CD4-positive, alpha-beta T cell treated with Interleukin-12 subunit alpha and Interleukin-12 subunit beta, for 1 hour (primary cell): ENCODE results near the gene ANKS3.

Experiments used
- DNase-seq: peaks from one replicate; pipeline ENCODE4 v3.0.0-alpha.2; 2020

The ANKS3 gene

GRCh38 chr16:4683255-4684057 is 50.6 kb downstream of the ANKS3 start:
- no peak for DNase-seq

GRCh38 chr16:4682616-4683254 is 51.3 kb downstream of the ANKS3 start:
- DNase-seq = peak; percentile 34

DNA sequence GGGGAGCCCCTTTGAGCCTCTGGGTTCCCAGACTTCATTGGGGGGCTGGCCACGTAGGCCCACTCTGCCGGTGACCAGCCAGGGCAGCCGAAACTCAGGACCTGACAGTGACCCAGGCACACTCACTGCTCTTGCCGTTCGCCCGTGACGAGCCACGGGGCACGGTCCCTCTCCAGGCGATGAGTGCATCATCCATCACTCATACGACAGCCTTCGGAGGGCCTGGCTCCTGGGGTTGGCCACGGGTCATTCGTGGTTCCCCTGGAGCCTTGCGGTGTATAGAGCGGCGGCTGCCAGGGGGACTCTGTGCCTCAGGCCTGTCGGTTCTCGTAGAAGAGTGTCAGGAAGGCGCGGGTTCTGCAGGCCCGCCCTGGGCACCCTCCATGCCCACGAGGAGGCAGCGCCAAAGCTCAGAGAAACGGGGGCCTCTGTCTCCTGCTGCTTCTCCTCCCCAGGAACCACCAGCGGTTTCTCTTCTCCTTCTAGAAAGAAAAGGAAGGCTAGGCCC is 51.9 kb downstream of the ANKS3 start:
- no peak for DNase-seq

DNA sequence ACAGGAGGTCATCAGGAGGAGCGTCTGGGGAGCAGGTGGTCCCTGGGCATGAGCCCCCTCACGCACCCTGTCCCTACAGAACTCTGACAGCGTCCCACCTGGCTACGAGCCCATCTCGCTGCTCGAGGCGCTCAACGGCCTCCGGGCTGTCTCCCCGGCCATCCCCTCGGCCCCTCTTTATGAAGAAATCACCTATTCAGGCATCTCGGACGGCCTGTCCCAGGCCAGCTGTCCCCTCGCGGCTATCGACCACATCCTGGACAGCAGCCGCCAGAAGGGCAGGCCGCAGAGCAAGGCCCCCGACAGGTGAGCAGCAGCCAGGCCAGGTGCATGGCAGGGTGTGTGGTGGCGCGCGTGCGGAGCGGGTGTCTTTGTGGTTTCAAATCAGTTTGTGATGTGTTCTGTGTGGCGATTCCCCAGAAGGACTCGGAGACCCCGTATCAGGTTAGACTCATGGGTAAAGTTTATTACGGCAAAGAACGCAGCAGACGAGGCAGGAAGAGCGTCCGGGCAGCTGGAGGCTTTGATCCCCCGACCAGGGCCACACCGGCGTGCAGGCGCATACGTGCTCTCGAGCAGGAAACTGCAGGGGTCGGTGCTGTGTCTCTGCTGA is 52.5 kb downstream of the ANKS3 start:
- DNase-seq = no peak

- DNase-seq = no peak
Observed at GRCh38 chr16:4680673-4681470, 53.2 kb downstream of the ANKS3 start.

DNA sequence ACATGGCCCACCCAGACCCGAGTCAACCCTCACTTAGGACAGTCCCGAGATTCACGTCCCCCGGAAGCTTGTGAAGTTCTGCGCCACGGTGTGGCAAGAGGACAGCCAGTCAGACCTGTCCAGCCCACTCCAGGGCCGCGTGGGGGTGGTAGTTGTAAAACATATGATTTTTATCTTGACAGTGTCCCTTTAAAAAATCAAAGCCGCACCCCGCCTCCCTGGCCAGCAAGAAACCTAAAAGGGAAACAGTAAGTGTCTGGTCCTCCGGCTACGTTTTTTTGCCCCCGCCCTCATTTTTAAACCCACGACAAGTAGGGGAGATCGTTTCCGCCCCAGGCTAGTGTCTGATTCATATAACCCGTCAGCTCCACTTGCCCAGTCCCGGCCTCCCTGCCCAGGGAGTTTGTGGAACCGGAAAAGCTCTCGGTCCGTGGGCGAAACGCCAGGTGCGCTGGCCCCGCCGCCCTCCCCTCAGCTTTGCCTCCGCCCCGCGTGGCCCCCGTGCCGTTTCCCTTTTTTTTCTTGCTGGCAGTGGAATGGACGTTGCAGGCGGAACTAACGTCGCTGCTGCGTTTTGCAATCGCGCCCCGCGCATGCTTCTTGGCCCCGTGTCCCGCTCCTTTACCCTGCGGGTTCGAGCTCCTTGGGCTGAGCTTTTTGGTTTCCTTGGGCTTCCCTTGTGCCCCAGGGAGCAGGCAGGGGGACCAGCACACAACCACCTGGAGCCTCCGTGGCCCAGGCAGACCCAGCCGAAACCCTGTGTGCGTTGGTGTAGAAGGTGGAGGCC is 54.0 kb downstream of the ANKS3 start:
- DNase-seq = no peak

- no peak for DNase-seq
Observed at GRCh38 chr16:4679156-4679849, 54.8 kb downstream of the ANKS3 start.

- DNase-seq = no peak
Observed at GRCh38 chr16:4678596-4678995, 55.5 kb downstream of the ANKS3 start.

- DNase-seq = no peak
Observed at GRCh38 chr16:4677994-4678393, 56.1 kb downstream of the ANKS3 start.

DNA sequence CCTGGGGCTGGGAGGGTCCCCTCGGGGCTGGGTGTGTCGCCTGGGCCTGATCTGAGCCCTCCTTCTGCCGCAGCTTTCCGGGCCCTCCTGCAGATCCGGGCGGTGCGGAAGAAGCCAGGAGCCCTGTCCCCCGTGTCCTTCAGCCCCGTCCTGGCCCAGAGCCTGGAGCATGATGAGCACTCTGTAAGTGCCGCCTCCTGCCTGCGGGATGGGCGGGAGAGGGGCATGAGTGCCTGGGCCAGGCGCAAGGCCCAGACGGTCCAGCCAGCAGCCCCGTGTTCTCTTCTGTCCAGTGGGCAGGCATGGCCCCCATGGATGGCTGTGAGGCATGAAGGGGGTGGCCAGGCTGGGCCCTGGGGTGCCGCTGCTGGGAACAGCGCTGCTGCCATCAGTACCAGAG is 56.7 kb downstream of the ANKS3 start:
- DNase-seq = no peak

DNA sequence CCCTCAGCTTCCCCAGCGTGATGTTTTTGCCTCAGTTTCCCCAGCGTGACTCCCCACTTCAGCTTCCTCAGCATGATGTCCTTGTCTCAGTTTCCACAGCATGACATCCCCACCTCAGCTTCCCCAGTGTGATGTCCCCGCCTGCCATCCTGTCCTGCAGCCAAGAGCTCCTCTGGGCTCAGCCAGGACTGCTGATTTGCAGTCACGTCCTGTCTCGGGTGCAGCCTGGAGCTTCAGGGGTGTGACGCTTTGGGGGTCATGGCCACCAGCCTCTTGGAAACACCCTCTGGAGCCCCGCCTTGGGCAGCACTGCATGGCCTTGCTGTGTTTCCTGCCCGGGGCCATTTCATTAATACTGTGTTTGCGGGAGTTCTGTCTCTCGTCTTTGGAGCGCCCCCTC is 57.2 kb downstream of the ANKS3 start:
- no peak for DNase-seq

- peak; percentile 74 for DNase-seq
Observed at GRCh38 chr16:4675864-4676786, 57.9 kb downstream of the ANKS3 start.

- DNase-seq = no peak
Observed at GRCh38 chr16:4674926-4675530, 59.0 kb downstream of the ANKS3 start.

DNA sequence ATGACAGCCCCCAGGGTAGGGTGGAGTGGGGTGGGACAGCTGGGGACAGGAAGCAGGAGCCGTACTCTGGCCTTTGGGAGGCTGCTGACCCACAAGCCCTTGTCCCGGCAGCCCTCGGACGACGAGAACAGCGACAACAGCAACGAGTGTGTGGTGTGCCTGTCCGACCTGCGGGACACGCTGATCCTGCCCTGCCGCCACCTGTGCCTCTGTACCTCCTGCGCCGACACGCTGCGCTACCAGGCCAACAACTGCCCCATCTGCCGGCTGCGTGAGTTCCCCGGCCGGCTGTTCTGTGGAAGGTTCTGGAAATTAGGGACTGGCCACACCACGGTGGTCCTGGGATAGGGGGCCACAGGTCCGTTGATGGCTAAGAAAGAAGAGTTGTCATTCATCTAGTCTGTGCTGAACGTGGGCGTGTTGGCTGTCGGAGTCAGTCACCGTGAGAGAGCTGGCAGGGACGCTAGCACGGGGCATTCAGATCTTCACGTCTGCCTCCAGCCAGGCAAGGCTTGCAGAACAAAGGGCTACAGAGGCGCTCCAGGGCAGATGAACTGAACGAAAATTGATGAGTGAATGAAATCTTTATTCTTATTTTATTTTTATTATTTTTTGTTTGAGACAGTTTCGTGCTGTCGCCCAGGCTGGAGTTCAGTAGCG is 60.6 kb downstream of the ANKS3 start:
- DNase-seq = no peak

- no peak for DNase-seq
Observed at GRCh38 chr16:4668313-4668960, 65.6 kb downstream of the ANKS3 start.

DNA sequence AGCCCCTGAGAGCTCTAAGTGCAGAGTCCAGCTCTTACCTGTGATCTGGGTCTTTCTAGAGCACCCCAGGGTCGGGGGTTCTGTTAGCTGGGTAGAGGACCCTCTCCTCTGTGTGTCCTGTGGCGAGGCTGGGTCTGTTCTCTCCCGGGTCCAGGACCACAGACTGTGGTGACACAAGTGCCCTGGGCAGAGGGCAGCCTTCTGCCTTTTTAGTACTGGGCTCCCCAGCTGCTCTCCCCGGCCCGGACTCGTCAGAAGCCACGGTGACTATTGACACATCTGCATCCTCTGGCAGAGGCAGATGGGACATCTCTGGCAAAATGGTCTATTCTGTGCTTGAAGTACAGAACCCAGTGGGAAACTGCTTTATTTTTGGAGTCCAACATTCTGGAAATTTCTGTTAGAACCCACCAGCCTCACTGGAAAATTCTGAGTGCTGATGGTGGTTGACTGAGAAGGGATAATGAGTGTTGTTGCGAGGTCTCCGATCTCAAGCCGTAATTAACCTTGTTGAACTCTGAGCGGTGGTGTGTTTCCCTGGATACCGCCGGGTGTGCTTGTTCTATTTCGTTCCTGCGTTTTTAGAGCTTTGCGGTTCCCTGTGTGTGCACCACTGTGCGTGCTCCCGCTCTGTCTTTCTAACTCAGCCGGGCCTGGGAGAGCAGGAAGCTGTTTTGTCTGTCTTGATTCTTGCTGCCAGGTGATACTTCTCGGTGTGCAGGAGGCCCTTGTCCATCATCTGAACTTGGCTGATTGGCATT is 66.7 kb downstream of the ANKS3 start:
- no peak for DNase-seq

- no peak for DNase-seq
Observed at GRCh38 chr16:4666537-4667202, 67.4 kb downstream of the ANKS3 start.
